Measurements from ENCODE around the gene PTPRH.
"Not testable (repeated sequence)": the region's sequence is repeated elsewhere in the genome, so short reads cannot be mapped to it uniquely, and the experiment has no call there.

Gene PTPRH

GRCh38 chr19:55226273-55226672, 17.0 kb upstream of the PTPRH start:
- DNase-seq: no peak

- DNase-seq: no peak
Observed at GRCh38 chr19:55225415-55225958, 16.2 kb upstream of the PTPRH start.

- not testable (repeated sequence) for DNase-seq
Observed at GRCh38 chr19:55224679-55225414, 15.5 kb upstream of the PTPRH start.

GRCh38 chr19:55224038-55224665, 14.9 kb upstream of the PTPRH start:
- DNase-seq: no peak

GRCh38 chr19:55223291-55224037, 14.2 kb upstream of the PTPRH start:
- DNase-seq: no peak

GRCh38 chr19:55220525-55220924, 11.2 kb upstream of the PTPRH start:
- DNase-seq: no peak

- peak; percentile 93 for DNase-seq
Observed at GRCh38 chr19:55216461-55217198, 7.3 kb upstream of the PTPRH start.

- DNase-seq: no peak
Observed at GRCh38 chr19:55213547-55213946, 4.2 kb upstream of the PTPRH start.

- no peak for DNase-seq
Observed at GRCh38 chr19:55212447-55212846, 3.1 kb upstream of the PTPRH start.

GRCh38 chr19:55209693-55210472, 582 bp upstream of the PTPRH start:
- DNase-seq: peak; percentile 20

GRCh38 chr19:55206664-55207500, 2.4 kb downstream of the PTPRH start:
- peak; percentile 76 for DNase-seq

- not testable (repeated sequence) for DNase-seq
Observed at GRCh38 chr19:55202199-55202598, 7.1 kb downstream of the PTPRH start.

- DNase-seq: no peak
Observed at GRCh38 chr19:55199620-55200204, 9.6 kb downstream of the PTPRH start.

- no peak for DNase-seq
Observed at GRCh38 chr19:55198651-55199050, 10.7 kb downstream of the PTPRH start.

- peak; percentile 47 for DNase-seq
Observed at GRCh38 chr19:55197528-55197927, 11.8 kb downstream of the PTPRH start.

- no peak for DNase-seq
Observed at GRCh38 chr19:55196803-55197202, 12.5 kb downstream of the PTPRH start.

GRCh38 chr19:55193481-55193880, 15.8 kb downstream of the PTPRH start:
- DNase-seq: no peak

GRCh38 chr19:55189403-55189835, 19.9 kb downstream of the PTPRH start:
- DNase-seq: peak; percentile 21

GRCh38 chr19:55188625-55189024, 20.7 kb downstream of the PTPRH start:
- no peak for DNase-seq

GRCh38 chr19:55186080-55186479, 23.2 kb downstream of the PTPRH start:
- DNase-seq: no peak

GRCh38 chr19:55181740-55182139, 27.6 kb downstream of the PTPRH start:
- no peak for DNase-seq

Measured in eye (tissue), 1 donor.